GM18526 (cell line): ENCODE results near the gene GPR55.
A peak's percentile ranks its signal among the peaks of the same experiment; 100 is the strongest.

Experiments
- POLR2A ChIP-seq: IDR thresholded peaks from 3 replicates; pipeline ENCODE4 v1.6.1; 2011; ENCODE audit not compliant: insufficient read length; ENCODE audit errors: extremely low read depth

GPR55 gene

DNA sequence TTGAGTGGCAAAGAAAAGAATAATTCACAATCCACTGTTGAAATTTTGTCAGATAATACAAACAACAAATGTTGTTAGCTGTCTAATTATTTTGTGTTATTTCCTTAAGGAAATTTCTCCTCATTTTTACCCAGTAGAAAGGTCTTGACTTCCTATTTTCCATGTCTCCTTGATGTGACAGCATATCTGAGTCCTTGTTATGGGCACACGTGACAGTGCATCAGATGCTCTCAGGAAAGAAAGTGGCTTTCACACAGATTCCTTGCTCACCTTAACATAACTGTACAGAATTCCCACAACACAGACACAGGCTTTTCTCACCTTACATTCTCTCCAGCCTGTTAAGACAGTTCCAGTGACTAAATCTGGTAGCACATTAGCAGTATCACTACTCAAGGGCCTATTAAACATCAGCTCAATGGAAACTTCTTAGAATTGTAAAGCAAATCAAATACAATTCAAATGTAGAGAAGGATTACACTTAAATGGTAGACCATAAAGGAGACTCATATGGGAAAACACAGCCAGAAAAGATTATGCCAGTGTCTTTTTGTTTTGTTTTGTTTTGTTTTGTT lies 30.2 kb upstream of the GPR55 start:
- no peak for TF ChIP-seq POLR2A

DNA sequence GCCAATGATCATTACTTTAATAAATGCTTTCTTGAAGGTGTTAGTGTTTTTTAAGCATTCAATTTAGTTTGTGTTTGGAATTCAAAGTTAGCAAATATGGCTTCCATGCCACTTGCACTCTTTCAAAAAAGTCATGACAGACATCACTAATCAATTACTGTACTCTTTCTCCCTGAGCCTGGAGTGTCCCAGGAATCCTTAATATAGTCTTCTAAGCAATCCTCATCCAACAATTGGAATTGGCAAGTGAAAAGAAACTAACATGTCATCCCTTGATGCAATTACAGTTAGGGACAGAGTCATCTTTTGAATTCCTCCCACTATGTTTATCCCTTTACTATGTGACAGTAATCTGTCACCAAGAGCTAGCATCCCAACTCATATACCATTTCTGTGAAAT lies 29.7 kb upstream of the GPR55 start:
- no peak for TF ChIP-seq POLR2A

DNA sequence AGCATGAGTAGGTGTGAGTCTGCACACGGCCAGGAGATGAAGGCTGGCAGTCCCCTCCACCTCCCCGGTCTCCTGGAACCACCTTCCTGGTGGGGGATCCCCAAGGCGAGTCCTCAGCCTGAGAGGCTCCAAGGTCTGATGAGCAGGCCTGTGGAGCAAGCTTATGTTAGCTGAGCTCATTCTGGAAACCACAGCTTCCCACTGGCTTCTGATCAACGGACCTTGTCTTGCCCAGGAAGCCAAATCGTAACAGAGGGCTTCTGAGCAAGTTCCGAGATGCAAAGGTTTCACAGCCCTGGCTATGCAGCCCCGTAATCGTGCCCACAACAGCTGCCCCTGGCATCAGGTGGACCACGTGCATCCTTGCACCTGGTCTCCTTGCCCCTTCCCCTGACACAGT lies 28.8 kb upstream of the GPR55 start:
- no peak for TF ChIP-seq POLR2A

DNA sequence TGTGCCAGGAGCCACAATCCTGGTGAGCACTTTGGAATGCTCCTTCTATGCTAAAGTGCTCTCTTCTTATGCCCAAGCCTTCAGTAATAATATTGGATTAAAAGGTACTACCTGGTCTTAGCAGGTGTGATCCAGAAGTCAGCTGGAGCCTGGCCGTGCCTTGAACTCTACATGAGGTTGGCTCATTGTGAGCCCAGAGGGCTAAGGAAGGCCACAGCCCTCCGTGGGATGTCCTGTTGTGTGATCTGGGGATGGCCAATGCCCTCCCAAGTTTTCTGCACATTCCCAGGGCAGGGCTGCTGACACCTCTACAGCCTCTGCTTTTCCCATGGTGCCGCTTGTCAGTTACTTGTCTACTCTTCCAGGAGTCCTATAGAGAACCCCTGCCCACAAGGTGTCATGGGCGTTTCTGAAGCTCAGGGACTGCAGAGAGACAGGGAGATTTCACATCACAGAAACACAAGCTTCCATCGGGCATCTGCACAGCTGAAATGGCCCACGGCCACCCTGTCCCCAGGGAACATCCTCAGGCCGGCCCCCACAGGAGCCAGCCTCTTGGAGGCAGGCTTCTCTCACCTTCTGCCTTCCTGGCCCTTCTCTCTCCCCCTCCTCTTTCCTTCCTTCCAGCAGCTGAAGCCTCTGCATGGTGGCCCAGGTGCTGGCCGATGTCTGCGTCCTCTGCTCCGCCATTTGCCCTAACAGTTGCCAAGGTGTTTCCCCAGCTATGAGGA lies 27.3 kb upstream of the GPR55 start:
- TF ChIP-seq POLR2A, result no peak

DNA sequence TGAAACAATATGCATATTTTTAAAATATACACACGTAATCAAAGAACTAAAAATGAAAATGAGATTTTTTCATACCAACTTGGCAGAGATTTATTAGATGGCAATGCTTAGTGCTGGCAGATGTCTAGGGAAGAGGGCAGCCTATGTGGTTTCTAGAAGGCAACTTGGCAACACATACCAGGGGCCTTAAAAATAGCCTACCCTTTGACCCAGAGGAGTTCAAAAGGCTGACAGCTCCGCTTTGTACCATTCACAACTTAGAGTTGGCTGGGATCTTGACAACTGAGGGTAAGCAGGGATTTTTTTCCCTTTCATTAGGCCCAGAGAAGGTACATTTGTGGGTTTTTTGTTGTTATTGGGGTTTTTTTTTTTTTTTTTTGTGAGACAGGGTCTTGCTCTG lies 26.4 kb upstream of the GPR55 start:
- no peak for TF ChIP-seq POLR2A

DNA sequence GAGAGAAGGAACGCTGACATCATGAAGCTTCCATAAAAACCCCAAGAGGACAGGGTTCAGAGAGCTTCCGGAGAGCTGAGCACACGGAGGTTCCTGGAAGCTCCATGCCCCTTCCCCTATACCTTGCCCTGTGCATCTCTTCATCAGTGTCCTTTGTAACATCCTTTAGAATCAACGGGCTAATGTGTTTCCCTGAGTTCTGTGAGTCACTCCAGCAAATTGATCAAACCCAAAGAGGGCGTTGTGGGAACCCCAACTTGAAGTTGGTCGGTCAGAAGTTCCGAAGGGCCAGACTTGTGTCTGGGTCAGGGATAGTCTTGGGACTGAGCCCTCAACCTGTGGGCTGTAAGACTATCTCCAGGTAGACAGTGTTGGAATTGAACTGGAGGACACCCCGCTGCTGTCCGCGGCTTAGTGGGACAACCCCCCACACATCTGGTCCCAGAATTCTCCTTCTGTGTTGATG lies 25.9 kb upstream of the GPR55 start:
- TF ChIP-seq POLR2A, result peak; percentile 51

DNA sequence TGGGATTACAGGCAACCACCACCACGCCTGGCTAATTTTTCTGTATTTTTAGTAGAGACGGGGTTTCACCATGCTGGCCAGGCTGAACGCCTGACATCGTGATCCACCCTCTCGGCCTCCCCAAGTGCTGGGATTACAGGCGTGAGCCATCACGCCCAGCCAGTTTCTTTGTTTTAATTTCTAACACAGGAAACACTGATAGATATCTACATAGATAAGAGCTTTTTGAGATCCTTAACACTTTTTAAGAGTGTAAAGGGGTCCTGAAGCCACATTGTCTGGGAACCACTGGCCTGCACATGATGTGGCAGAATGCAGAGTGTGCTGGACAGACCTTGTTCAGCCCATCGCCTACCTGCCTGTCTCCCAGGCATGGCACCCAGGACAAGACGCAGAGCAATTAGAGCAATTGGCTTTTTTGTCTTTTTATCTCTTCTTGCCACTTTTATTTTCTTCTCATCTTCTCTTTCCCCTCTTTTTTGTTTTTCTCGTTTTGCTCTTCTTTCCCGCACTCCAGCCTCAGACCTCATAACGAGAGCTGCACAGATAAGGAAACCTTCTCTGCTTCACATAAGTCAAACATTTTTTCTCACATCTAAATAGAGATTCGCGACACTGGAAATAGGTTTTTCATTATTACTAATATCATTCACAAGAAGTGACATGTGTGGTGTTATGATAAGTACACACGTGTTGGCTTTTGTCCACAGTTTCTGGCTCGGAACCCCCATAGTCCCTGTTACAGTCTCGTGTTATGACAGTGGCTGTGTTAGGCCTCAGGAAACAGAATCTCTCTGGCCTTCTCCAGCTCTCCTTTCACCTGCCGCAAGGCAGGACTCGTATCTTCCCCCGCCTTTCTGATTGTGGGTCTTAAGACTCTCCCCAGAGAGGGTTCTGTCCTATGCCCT lies 25.2 kb upstream of the GPR55 start:
- TF ChIP-seq POLR2A, result no peak

DNA sequence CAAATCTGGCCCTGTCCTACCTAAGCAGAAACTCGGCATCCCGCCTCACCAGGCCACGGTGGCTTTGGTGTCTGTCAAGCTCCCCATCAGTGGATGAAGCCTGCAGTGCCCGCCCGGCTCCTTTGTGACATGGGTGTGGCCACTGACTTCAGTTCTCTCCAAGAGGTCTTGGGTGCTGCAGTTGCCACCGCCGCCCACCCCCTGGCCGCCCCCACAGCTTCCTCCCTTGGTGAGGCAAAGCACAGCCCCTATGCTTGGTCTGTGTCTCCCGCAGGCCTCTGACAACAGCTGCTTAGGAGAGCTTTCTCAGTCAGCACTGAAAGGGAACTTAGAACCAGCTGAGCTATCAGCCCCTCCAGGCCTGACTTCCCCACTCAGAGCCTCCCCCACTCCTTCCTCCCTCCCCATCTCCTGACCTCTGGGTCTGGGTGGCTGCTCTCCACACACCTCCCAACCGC lies 22.9 kb upstream of the GPR55 start:
- TF ChIP-seq POLR2A, result no peak

DNA sequence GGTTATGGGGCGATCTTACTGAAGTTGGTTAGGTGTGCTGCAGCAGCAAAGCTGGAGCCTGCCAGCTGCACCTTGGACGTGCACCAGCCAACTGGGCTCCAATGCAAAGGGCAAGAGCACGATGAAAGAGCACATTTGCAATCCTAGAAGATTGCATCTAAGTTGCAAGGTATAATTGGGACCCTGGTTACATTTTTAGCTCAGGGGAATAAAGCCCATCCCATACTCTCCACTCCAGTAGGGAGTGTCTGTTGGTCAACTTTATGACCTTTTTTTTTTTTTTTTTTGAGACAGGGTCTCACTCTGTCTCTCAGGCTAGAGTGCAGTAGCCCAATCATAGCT lies 22.2 kb upstream of the GPR55 start:
- TF ChIP-seq POLR2A, result no peak

DNA sequence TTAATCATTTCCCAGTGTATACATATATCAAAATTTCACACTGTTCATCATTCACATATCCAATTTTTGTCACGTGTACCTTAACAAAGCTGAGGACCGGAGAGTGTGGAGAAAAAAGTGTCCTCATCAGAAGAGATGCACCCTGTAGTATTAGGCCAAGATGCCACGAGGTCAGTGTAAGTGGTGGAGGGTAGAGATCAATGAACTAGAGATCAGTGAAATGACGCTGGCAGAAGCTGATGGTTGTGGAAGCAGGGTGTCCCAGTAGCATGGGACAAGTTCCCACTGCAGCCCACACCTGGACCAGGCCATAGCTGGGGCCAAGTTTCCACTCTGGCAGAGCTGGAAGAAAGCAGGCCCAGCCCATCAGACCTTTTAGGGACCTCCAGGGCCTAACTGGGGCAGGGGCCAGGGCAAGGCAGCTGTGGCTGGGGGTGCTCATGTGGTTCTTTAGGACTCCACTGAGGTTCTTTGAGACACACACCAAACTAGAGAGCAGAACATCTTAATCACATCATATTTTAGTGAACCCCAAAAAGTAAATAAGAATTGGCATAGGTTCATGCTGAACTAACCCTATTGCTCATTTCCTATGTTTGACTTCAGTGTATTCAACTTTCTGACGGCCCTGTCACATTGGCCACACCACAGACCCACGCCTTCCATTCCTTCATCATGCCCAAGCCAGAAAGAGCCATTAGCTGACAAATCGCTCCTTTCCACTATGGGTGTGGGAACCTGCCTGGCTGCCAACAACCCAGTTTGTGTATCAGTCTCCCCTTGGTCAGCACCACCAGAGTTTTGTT lies 21.6 kb upstream of the GPR55 start:
- TF ChIP-seq POLR2A, result no peak

DNA sequence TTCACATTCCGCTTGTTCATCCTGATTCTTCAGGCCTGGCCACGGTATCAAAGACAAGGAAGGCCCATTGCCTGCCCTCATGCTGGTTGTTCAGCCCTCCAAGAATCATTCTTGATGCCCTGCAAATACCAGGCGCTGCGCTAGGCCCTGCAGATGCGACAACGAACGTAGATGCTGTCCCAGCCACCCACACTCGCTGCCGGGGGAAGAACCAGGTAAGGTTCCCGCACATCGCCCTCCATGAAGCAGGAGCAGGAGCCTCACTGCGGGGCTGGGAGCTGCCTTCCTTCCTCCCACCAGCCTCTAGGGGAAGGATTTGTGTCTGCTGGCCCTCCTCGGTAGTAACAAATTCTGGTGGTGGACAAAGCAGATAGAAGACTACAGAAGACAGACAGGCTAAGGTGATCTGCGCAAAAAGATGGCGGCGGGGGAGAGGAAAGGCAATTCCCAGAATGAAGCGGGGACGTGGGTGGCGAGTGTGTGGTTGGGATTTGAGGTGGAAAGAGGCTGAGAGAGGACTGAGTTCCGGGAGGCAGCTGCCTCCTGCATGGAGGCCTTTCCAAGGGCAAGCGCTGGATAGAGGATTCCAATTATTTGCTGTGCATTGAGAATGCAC lies 19.8 kb upstream of the GPR55 start:
- no peak for TF ChIP-seq POLR2A

DNA sequence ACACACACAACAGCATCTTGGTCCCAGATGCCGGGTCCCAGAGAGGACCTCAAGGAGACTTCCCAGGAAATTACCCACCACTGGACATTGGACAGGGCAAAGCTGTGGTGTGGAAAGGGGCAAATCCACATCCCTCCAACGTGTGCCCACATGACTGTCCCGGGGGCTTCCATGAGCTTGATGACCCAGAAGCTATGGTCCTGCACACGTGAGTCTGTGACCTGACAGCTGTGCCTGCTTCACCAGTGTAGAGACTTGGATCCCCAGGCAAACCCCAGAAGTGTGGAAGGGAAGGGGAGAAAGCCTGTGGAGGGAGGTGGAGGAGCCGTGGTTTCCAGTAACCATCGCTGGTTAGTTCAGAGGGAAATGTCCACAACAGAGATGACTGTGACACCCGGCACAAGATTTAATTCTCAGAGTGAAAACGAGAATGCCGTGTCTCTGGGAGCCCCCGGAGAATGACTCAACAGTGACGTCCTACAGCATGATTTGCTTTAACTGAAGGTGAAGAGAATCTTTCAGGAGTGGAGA lies 19.1 kb upstream of the GPR55 start:
- TF ChIP-seq POLR2A, result no peak

DNA sequence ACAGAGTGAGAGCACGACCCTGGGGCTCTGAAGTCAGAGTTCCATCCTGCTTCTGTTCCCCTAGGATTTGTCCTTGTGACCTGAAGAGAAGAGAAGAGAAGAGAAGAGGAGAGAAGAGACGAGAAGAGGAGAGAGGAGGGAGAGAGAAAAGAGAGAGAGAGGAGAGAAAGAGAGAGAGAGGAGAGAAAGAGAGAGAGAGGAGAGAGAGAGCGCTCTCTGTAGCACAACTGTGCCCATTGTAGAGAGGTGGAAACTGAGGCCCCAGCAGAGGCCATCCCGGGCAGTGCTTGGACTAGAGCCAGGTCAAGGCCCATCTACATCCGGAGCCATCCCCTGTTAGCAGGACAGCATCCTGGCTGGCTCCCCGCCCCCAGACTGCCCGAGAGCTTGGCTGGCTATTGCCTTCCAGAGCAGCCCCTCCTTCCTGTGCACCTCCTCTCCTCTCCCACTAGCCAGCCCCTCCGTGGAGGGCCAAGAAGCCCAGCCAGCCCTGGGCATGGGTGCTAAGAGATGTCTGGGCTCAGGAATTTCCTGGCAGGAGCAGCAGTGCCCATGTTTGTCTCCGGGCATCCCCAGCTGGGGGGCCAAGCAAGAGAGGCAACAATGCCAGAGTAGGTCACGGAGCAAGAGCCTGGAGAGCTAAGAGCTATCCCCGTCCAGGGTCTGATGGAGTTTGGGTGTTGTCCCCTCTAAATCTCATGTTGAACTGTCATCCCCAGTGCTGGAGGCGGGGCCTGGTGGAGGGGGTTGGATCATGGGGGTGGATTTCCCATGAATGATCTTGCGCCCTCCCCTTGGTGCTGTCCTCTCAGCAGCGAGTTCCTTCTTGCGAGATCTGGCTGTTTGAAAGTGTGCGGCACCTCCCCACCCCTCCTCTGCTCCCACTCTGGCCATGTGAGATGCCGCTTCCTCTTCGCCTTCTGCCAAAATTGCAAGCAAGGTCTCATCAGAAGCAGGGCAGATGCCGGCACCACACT lies 18.2 kb upstream of the GPR55 start:
- TF ChIP-seq POLR2A, result peak; percentile 78
